Camera-type eye (tissue), 1 donor: ENCODE measurements around the gene ZNF624. TPM values are rescaled to one million over a fixed set of nuclear protein-coding genes. Genes with fewer than 3 reads are reported as not detected.

Experiments used
- total RNA-seq: library from RNA; depleted of rRNA; stranded (reverse); fragments of >200 nt; gene quantifications from one replicate; pipeline ENCODE4 v1.2.3, GENCODE V29; 2014

ZNF624 gene
- total RNA-seq, result 25.9 TPM

DNA sequence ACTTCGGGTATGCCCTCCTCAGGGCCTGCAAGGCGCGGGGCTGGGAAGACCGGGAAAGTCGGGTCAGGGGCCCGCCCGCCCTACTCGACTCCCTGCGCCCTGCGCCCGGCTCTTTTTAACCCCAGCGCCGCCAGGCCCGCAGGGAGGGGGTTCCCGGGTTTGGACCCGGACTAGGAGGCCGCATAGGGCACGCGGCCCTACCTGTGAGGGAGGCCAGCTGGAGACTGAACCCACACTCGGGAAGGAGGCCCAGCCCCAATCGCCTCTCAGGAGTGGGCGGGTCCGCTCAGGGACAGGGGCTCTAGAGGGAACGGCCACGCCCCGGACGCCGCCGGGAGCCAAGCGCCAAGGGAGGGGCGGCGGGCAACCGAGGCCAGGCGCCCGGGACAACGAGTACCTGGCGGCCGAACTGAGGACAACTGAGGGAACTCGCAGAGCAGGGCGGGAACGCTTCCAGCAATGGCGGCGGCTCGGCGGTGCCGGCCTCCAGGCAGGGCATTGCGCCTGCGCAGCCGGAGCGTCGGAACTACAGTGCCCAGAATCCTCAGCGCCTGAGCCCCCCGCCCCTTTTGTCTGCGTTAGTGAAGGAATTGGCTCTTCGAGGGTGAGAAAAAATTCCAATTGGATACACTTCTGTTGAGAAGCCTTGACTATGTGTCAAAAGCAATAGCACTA, at the start of gene ZNF624:
Gene ZNF624 (minus strand): TSS at position 484 of the 675 bp plus-strand sequence.

DNA sequence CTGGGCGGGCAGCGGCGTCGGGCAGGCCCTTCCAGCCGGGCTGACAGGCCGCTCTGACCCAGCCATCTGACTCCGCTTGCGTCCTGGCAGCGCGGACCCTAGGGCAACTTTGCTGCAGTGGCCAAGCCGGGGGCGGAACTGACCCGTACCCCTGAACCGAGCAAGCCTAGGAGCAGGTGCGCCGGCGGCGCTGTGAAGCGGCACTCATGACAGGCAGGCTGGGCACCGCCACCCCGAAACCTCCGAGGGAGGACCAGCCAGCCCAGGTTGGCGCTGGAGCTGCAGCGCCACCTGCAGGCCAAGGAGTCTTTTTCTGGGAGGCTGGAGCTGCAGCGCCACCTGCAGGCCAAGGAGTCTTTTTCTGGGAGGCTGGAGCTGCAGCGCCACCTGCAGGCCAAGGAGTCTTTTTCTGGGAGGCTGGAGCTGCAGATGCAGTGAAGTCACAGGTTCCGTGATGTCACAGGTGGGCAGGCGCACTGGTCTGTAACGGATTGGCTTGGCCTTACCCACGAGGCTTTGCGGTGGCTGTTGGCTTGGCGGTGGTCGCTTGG, 36.2 kb upstream of the ZNF624 start, which contains the start of gene CCDC144A:
Gene CCDC144A (plus strand): TSS at position 511 of the 551 bp plus-strand sequence. CDS start 160 bp downstream, outside the sequence.

Other genes with a start within 250 kb of the ZNF624 start
- 11.9 TPM for gene TRPV2, start 238.3 kb downstream of the ZNF624 start, total RNA-seq
- 12.1 TPM for gene LRRC75A, start 161.7 kb downstream of the ZNF624 start, total RNA-seq
- 20.7 TPM for gene ZNF287, start 84.6 kb downstream of the ZNF624 start, total RNA-seq
- 8.4 TPM for gene CCDC144A, start 36.4 kb upstream of the ZNF624 start, total RNA-seq